Right atrium auricular region (tissue), 2 donors: ENCODE data around the gene CLDN10. TPM values are rescaled to one million over a fixed set of nuclear protein-coding genes. Genes with fewer than 3 reads are reported as not detected.

Experiments
- DNase-seq: peaks from one replicate; pipeline ENCODE4 v3.0.0-alpha.2; 2019; ENCODE audit warnings: low spot score
- H3K27ac ChIP-seq, 2 donors: fragments of 200-600 bp; sonication (generic); 1 replicate in 1 of 2; 2 replicates in 1 of 2; pipeline ENCODE4 v1.5.1; 2016 to 2019
- H3K27me3 ChIP-seq, 2 donors: fragments of 200-600 bp; sonication (generic); one replicate each; pipeline versions ENCODE4 v1.5.1 to v1.6.0; 2017 to 2019
- H3K36me3 ChIP-seq: fragments of 200-600 bp; sonication (generic); one replicate; pipeline ENCODE4 v1.5.1; 2016
- H3K4me1 ChIP-seq, 2 donors: fragments of 200-600 bp; sonication (generic); one replicate each; pipeline versions ENCODE4 v1.5.1 to v1.6.0; 2017 to 2019
- H3K4me3 ChIP-seq, 2 donors: fragments of 200-600 bp; sonication (generic); 1 replicate in 1 of 2; 2 replicates in 1 of 2; pipeline ENCODE4 v1.5.1; 2017 to 2019; ENCODE audit warnings: mild to moderate bottlenecking in 1 of 2, moderate library complexity in 1 of 2
- H3K9me3 ChIP-seq, 2 donors: fragments of 200-600 bp; sonication (generic); one replicate each; pipeline ENCODE4 v1.5.1; 2019
- total RNA-seq, 2 donors: library from RNA; depleted of rRNA; stranded (reverse); fragments of >200 nt; gene quantifications; one replicate each; pipeline ENCODE4 v1.1.0, GENCODE V29; 2016
- TF ChIP-seq, protein P1 (sequence below), 2 donors: fragments of 200-600 bp; sonication (generic); IDR thresholded peaks; one replicate each; pipeline ENCODE4 v1.5.1; 2019; ENCODE audit warnings: antibody characterized with exemption in 2 of 2

The CLDN10 gene
- total RNA-seq, 2 donors from 2014 or later = 1.1 TPM; not detected in 1

DNA sequence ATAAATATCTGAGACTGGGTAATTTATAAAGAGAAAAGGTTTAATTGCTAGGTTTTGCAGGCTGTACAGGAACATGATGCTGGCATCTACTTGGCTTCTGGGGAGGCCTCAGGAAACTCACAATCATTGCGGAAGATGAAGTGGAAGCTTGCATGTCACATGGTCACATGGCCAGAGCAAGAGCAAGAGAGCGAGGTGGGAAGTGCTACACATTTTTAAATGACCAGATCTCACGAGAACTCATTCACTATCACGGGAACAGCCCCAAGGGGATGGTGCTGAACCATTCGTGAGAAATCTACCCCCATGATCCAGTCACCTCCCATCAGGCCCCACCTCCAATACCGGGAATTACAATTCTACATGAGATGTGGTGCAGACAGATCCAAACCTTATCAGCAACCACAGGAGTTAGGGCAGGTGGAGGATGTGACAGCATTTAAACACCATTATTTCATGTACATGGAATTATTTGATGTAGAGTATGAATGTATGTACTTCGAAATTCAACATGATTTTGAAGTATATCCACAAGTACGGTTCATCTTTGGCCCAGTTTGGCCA lies 10.5 kb upstream of the CLDN10 start:
- Histone ChIP-seq H3K4me1 (peaks cover 0 to 6% of the 10 kb centered on the region in 2 donors), H3K9me3 (no peaks in the 10 kb centered on the region), H3K27ac (no peak overlapping the region), H3K36me3 (no peaks in the 10 kb centered on the region), H3K4me3 (no peak overlapping the region), H3K27me3 (no peaks in the 10 kb centered on the region)
- TF ChIP-seq, protein P1, sequence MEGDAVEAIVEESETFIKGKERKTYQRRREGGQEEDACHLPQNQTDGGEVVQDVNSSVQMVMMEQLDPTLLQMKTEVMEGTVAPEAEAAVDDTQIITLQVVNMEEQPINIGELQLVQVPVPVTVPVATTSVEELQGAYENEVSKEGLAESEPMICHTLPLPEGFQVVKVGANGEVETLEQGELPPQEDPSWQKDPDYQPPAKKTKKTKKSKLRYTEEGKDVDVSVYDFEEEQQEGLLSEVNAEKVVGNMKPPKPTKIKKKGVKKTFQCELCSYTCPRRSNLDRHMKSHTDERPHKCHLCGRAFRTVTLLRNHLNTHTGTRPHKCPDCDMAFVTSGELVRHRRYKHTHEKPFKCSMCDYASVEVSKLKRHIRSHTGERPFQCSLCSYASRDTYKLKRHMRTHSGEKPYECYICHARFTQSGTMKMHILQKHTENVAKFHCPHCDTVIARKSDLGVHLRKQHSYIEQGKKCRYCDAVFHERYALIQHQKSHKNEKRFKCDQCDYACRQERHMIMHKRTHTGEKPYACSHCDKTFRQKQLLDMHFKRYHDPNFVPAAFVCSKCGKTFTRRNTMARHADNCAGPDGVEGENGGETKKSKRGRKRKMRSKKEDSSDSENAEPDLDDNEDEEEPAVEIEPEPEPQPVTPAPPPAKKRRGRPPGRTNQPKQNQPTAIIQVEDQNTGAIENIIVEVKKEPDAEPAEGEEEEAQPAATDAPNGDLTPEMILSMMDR (IDR thresholded peaks at IDR 0.05) = no peak
- no peak for DNase-seq

DNA sequence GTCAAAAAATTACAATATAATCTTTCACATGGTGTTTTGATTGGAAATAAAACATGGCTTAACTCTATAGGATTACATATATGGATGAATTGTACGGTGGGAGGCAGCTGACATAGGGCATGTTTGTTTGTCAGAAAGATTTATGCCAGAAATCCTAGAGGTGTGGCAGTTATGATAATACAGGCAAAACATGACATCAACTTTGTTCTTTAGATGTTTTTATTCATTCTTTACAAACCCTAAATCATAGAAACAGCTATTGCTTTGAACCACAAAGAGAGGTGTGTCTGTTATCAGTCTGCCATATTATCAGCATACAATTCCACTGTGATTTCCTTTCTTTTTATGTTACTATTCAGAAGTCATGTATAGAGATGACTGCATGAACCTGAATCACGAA lies 8.2 kb upstream of the CLDN10 start:
- no peaks in the 10 kb centered on the region for H3K36me3 ChIP-seq
- H3K27me3 ChIP-seq = no peaks in the 10 kb centered on the region
- H3K4me1 ChIP-seq = peaks cover 0 to 6% of the 10 kb centered on the region in 2 donors
- no peak overlapping the region for H3K4me3 ChIP-seq
- TF ChIP-seq, protein P1 (IDR thresholded peaks at IDR 0.05) = no peak
- H3K9me3 ChIP-seq = no peaks in the 10 kb centered on the region
- no peak overlapping the region for H3K27ac ChIP-seq
- DNase-seq = no peak

DNA sequence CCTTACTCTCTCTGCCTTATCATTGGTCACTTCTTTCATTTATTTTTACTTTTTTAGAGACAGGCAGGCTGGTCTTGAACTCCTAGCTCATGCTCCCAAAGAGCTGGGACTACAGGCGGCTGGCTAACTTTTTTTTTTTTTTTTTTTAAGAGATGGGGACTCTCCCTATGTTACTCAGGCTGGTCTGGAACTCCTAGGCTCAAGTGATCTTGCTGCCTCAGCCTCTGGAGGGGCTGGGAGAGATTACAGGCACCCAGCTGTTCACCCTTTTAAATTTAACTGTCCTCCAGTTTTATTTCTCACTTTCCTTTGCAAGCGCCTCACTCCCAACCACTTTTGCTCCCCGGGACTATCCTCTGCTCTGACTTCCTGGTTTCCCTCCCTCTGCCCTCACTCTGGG lies 5.6 kb upstream of the CLDN10 start:
- Histone ChIP-seq H3K4me1 (no peaks in the 10 kb centered on the region), H3K27me3 (peaks cover 0 to 10% of the 10 kb centered on the region in 2 donors), H3K36me3 (no peaks in the 10 kb centered on the region), H3K4me3 (no peak overlapping the region), H3K9me3 (no peaks in the 10 kb centered on the region), H3K27ac (no peak overlapping the region)
- no peak for DNase-seq
- TF ChIP-seq, protein P1 (IDR thresholded peaks at IDR 0.05) = no peak

DNA sequence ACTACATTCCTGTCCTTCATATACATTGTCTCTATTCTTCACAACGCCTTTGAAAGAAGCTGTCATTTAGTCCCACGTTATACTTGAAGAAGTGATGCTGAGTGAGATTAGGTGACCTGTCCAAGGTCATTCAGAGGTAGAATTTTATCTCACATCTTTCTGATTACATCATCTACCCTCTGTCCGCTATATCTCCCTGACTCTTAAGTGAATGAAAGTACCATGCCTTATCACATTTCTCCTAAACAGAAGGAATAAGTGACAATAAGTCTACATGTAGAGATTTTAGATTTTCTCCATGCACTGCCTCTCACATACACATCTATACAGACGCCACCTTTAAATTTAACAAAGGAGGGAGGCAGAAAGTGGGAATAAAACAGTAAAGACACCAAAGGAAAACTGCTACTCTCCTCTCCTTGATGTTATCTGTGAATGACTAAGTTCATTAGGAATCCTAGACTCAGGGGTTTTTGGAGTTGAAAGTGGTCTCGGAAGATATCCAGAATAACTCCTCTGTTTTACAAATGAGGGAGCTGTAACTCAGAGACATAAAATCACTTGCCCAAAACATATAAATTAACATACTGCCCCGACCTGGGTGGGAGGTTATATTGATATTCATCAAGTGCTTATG lies 4.9 kb upstream of the CLDN10 start:
- H3K9me3 ChIP-seq = no peaks in the 10 kb centered on the region
- peaks cover 4 to 11% of the 10 kb centered on the region in 2 donors for H3K27me3 ChIP-seq
- peaks cover 0 to 5% of the 10 kb centered on the region in 2 donors for H3K4me1 ChIP-seq
- no peak overlapping the region for H3K4me3 ChIP-seq
- no peak for DNase-seq
- H3K36me3 ChIP-seq = no peaks in the 10 kb centered on the region
- H3K27ac ChIP-seq = no peak overlapping the region
- TF ChIP-seq, protein P1 (IDR thresholded peaks at IDR 0.05) = no peak

DNA sequence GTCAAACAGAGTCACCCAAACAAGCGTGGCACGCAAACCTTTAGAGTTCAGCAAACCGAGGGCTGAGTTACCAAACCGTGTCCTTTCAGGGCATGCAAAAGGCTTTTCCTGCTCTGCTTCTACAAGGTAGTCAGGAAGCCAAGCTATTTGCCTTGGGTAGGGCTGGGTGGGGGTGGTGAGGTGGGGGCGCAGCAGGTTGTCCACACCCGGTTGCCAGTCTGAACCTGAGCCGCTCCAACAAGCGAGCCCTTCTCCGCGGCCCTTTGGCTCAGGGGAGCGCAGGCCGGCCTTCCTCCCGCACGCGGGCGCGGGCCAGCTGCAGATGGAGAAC lies 347 bp upstream of the CLDN10 start:
- no peak overlapping the region for H3K27ac ChIP-seq
- no peak for DNase-seq
- H3K27me3 ChIP-seq = peaks cover 15 to 21% of the 10 kb centered on the region in 2 donors
- no peaks in the 10 kb centered on the region for H3K36me3 ChIP-seq
- no peaks in the 10 kb centered on the region for H3K9me3 ChIP-seq
- TF ChIP-seq, protein P1 (IDR thresholded peaks at IDR 0.05) = no peak
- peak overlapping the region in 1 of 2 donors; percentile 30 for H3K4me3 ChIP-seq
- peaks cover 0 to 15% of the 10 kb centered on the region in 2 donors for H3K4me1 ChIP-seq
